CD4-positive, alpha-beta memory T cell (primary cell): ENCODE data around the gene RASA3. TPM values are rescaled to one million over a fixed set of nuclear protein-coding genes. Genes with fewer than 3 reads are reported as not detected.

ENCODE experiments used
- CTCF ChIA-PET: fragments of 350-600 bp; sonication (Branson Sonifier 250); formaldehyde crosslinking; loops from one replicate; lab custom pipeline; 2021; ENCODE audit warnings: inconsistent platforms; ENCODE audit not compliant: partially characterized antibody; lab: Charles Lee
- POLR2A ChIA-PET: fragments of 350-600 bp; sonication (Branson Sonifier 250); formaldehyde crosslinking; loops from one replicate; lab custom pipeline; 2021; ENCODE audit not compliant: partially characterized antibody; lab: Charles Lee
- DNase-seq, 5 donors: peaks; one replicate each; pipeline versions ENCODE4 v3.0.0 to v3.0.0-alpha.2; 2020 to 2022; ENCODE audit warnings: mixed read lengths in 1 of 5
- H3K27ac ChIP-seq: one replicate; pipeline ENCODE4 v1.7.0; 2013; ENCODE audit warnings: low read depth, low read length
- H3K27me3 ChIP-seq: 2 replicates; pipeline ENCODE4 v1.7.0; 2013; ENCODE audit warnings: mild to moderate bottlenecking, low read length, moderate library complexity; ENCODE audit not compliant: insufficient read depth
- H3K36me3 ChIP-seq: 2 replicates; pipeline ENCODE4 v1.7.0; 2013; ENCODE audit warnings: mild to moderate bottlenecking, low read length, moderate library complexity; ENCODE audit not compliant: insufficient read depth
- H3K4me1 ChIP-seq: 2 replicates; pipeline ENCODE4 v1.7.0; 2013; ENCODE audit warnings: mild to moderate bottlenecking, low read length, moderate library complexity; ENCODE audit not compliant: insufficient read depth
- H3K4me3 ChIP-seq, 2 donors: one replicate each; pipeline ENCODE4 v1.7.0; 2013; ENCODE audit warnings: low read length in 2 of 2, mild to moderate bottlenecking in 1 of 2
- H3K9me3 ChIP-seq, 2 donors: one replicate each; pipeline ENCODE4 v1.7.0; 2013; ENCODE audit warnings: low read length in 2 of 2, control low read depth in 1 of 2; ENCODE audit not compliant: control insufficient read depth in 1 of 2
- H3K27ac Mint-ChIP-seq, 7 donors: one replicate each; pipeline ENCODE4 v1.8.0; 2020 to 2021; ENCODE audit warnings: mixed read lengths in 7 of 7, mild to moderate bottlenecking in 6 of 7, inconsistent platforms in 3 of 7, moderate library complexity in 3 of 7
- H3K27me3 Mint-ChIP-seq, 2 donors: one replicate each; pipeline ENCODE4 v1.8.0; 2020 to 2021; ENCODE audit warnings: mixed read lengths in 2 of 2
- H3K36me3 Mint-ChIP-seq, 2 donors: one replicate each; pipeline ENCODE4 v1.8.0; 2020 to 2021; ENCODE audit warnings: mixed read lengths in 2 of 2, inconsistent platforms in 1 of 2, mild to moderate bottlenecking in 1 of 2
- H3K4me1 Mint-ChIP-seq, 4 donors: one replicate each; pipeline ENCODE4 v1.8.0; 2020 to 2021; ENCODE audit warnings: mixed read lengths in 4 of 4, mild to moderate bottlenecking in 1 of 4
- H3K4me3 Mint-ChIP-seq, 8 donors: one replicate each; pipeline ENCODE4 v1.8.0; 2020 to 2021; ENCODE audit warnings: mixed read lengths in 8 of 8, mild to moderate bottlenecking in 7 of 8, moderate library complexity in 6 of 8, inconsistent platforms in 3 of 8
- H3K9me3 Mint-ChIP-seq, 8 donors: one replicate each; pipeline ENCODE4 v1.8.0; 2020 to 2021; ENCODE audit warnings: mixed read lengths in 8 of 8, mild to moderate bottlenecking in 5 of 8, inconsistent platforms in 3 of 8, moderate library complexity in 1 of 8
- intact Hi-C: fragments of 100-400 bp; cut with micrococcal nuclease; formaldehyde crosslinking; loops from one replicate; pipeline ENCODE4 v1.15.1; 2023
- polyA plus RNA-seq, 2 donors: library from polyadenylated mRNA; unstranded; fragments of 300-500 nt; fragmentation: Illumina TruSeq; gene quantifications; one replicate each; pipeline ENCODE4 v1.2.3, GENCODE V29; 2021
- total RNA-seq, 2 experiments: library from RNA; stranded (reverse); gene quantifications; one replicate each; pipeline ENCODE4 v1.2.3, GENCODE V29; 2021

Gene RASA3
- total and polyA plus RNA-seq, 4 experiments from 2014 or later, result 65.5 to 174 (median 156) TPM

GRCh38 chr13:114037674-114038073 is 94.7 kb downstream of the RASA3 start:
- no peaks in the 10 kb centered on the region for H3K9me3 ChIP-seq
- H3K9me3 Mint-ChIP-seq, result peaks cover 0 to 9% (median 0%) of the 10 kb centered on the region in 8 donors
- peaks cover 26% of the 10 kb centered on the region for H3K4me1 ChIP-seq
- H3K4me3 ChIP-seq, result no peak overlapping the region
- no peaks in the 10 kb centered on the region for H3K27me3 Mint-ChIP-seq
- peak overlapping the region in 2 of 7 donors; percentile 57 to 60 for H3K27ac Mint-ChIP-seq
- intact Hi-C loops, result no loop called here
- CTCF ChIA-PET, result interaction anchor here (0.7 to 1.1 kb wide), 2 partner anchors 21 to 73 kb away, joined by 3 read pairs; no protein-coding TSS in a partner anchor
- H3K4me1 Mint-ChIP-seq, result peaks cover 10 to 55% (median 20%) of the 10 kb centered on the region in 4 donors
- H3K27ac ChIP-seq, result no peak overlapping the region
- peaks cover 65% of the 10 kb centered on the region for H3K36me3 ChIP-seq
- POLR2A ChIA-PET, result interaction anchor here (0.8 kb wide), 1 partner anchor 12 kb away, joined by 3 read pairs; no protein-coding TSS in a partner anchor
- no peak for DNase-seq
- no peaks in the 10 kb centered on the region for H3K27me3 ChIP-seq
- H3K4me3 Mint-ChIP-seq, result peak overlapping the region in 1 of 8 donors; percentile 58
- peaks cover 29 to 48% of the 10 kb centered on the region in 2 donors for H3K36me3 Mint-ChIP-seq

- Mint-ChIP-seq H3K36me3 (peaks cover 31 to 47% of the 10 kb centered on the region in 2 donors), H3K9me3 (peaks cover 0 to 6% (median 0%) of the 10 kb centered on the region in 8 donors), H3K27me3 (no peaks in the 10 kb centered on the region), H3K4me3 (no peak overlapping the region), H3K27ac (peak overlapping the region in 2 of 7 donors; percentile 27 to 46), H3K4me1 (peaks cover 16 to 57% (median 24%) of the 10 kb centered on the region in 4 donors)
- peaks cover 38% of the 10 kb centered on the region for H3K4me1 ChIP-seq
- DNase-seq, result no peak
- H3K36me3 ChIP-seq, result peaks cover 58% of the 10 kb centered on the region
- ChIA-PET CTCF (no interaction called here), POLR2A (no interaction called here)
- intact Hi-C loops, result no loop called here
- no peaks in the 10 kb centered on the region for H3K9me3 ChIP-seq
- no peak overlapping the region for H3K4me3 ChIP-seq
- no peaks in the 10 kb centered on the region for H3K27me3 ChIP-seq
- no peak overlapping the region for H3K27ac ChIP-seq
These were observed 96.6 kb downstream of the RASA3 start for GRCh38 chr13:114035583-114036531.

GRCh38 chr13:114035186-114035582 is 97.2 kb downstream of the RASA3 start:
- H3K36me3 Mint-ChIP-seq, result peaks cover 35 to 50% of the 10 kb centered on the region in 2 donors
- H3K27ac Mint-ChIP-seq, result peak overlapping the region in 1 of 7 donors; percentile 27
- peaks cover 19 to 59% (median 28%) of the 10 kb centered on the region in 4 donors for H3K4me1 Mint-ChIP-seq
- H3K27me3 Mint-ChIP-seq, result no peaks in the 10 kb centered on the region
- H3K4me3 Mint-ChIP-seq, result peak overlapping the region in 1 of 8 donors; percentile 41
- peaks cover 0 to 7% (median 0%) of the 10 kb centered on the region in 8 donors for H3K9me3 Mint-ChIP-seq
- H3K36me3 ChIP-seq, result peaks cover 56% of the 10 kb centered on the region
- no peak overlapping the region for H3K4me3 ChIP-seq
- DNase-seq, result no peak
- H3K9me3 ChIP-seq, result no peaks in the 10 kb centered on the region
- H3K27me3 ChIP-seq, result no peaks in the 10 kb centered on the region
- ChIA-PET POLR2A (no interaction called here), CTCF (no interaction called here)
- no peak overlapping the region for H3K27ac ChIP-seq
- intact Hi-C loops, result no loop called here
- H3K4me1 ChIP-seq, result peaks cover 39% of the 10 kb centered on the region

- H3K4me1 ChIP-seq, result peaks cover 33% of the 10 kb centered on the region
- H3K9me3 ChIP-seq, result no peaks in the 10 kb centered on the region
- Mint-ChIP-seq H3K27ac (peak overlapping the region in 3 of 7 donors; percentile 27 to 64 (median 36)), H3K36me3 (peaks cover 37 to 53% of the 10 kb centered on the region in 2 donors), H3K4me1 (peaks cover 19 to 54% (median 28%) of the 10 kb centered on the region in 4 donors), H3K9me3 (peaks cover 0 to 7% (median 0%) of the 10 kb centered on the region in 8 donors), H3K27me3 (no peaks in the 10 kb centered on the region), H3K4me3 (peak overlapping the region in 1 of 8 donors; percentile 15)
- CTCF ChIA-PET, result no interaction called here
- intact Hi-C loops, result no loop called here
- POLR2A ChIA-PET, result no interaction called here
- no peaks in the 10 kb centered on the region for H3K27me3 ChIP-seq
- H3K4me3 ChIP-seq, result no peak overlapping the region
- H3K27ac ChIP-seq, result no peak overlapping the region
- H3K36me3 ChIP-seq, result peaks cover 62% of the 10 kb centered on the region
- DNase-seq, result no peak
These were observed 97.9 kb downstream of the RASA3 start for GRCh38 chr13:114034481-114034891.

GRCh38 chr13:114033541-114034315 is 98.7 kb downstream of the RASA3 start:
- Histone ChIP-seq H3K9me3 (no peaks in the 10 kb centered on the region), H3K36me3 (peaks cover 62% of the 10 kb centered on the region), H3K4me1 (peaks cover 31% of the 10 kb centered on the region), H3K27me3 (no peaks in the 10 kb centered on the region), H3K27ac (no peak overlapping the region), H3K4me3 (no peak overlapping the region)
- Mint-ChIP-seq H3K4me1 (peaks cover 19 to 54% (median 28%) of the 10 kb centered on the region in 4 donors), H3K36me3 (peaks cover 38 to 53% of the 10 kb centered on the region in 2 donors), H3K27ac (peak overlapping the region in 3 of 7 donors; percentile 24 to 48 (median 29)), H3K27me3 (no peaks in the 10 kb centered on the region), H3K4me3 (no peak overlapping the region), H3K9me3 (peaks cover 0 to 7% (median 0%) of the 10 kb centered on the region in 8 donors)
- POLR2A ChIA-PET, result interaction anchor here (0.6 kb wide), 1 partner anchor 19 kb away, joined by 3 read pairs; no protein-coding TSS in a partner anchor
- DNase-seq, result no peak
- intact Hi-C loops, result no loop called here
- CTCF ChIA-PET, result no interaction called here

- H3K27me3 ChIP-seq, result no peaks in the 10 kb centered on the region
- Mint-ChIP-seq H3K4me3 (no peak overlapping the region), H3K4me1 (peaks cover 18 to 42% (median 25%) of the 10 kb centered on the region in 4 donors), H3K27ac (peak overlapping the region in 3 of 7 donors; percentile 7 to 66 (median 57)), H3K36me3 (peaks cover 41 to 53% of the 10 kb centered on the region in 2 donors), H3K27me3 (no peaks in the 10 kb centered on the region), H3K9me3 (peaks cover 0 to 8% (median 0%) of the 10 kb centered on the region in 8 donors)
- H3K36me3 ChIP-seq, result peaks cover 59% of the 10 kb centered on the region
- intact Hi-C loops, result no loop called here
- DNase-seq, result no peak
- H3K9me3 ChIP-seq, result no peaks in the 10 kb centered on the region
- CTCF ChIA-PET, result no interaction called here
- peaks cover 31% of the 10 kb centered on the region for H3K4me1 ChIP-seq
- no peak overlapping the region for H3K4me3 ChIP-seq
- no peak overlapping the region for H3K27ac ChIP-seq
- POLR2A ChIA-PET, result no interaction called here
These were observed 100.2 kb downstream of the RASA3 start for GRCh38 chr13:114032126-114032799.
